Erythroblast (primary cell): ENCODE data around the gene MYLK.

Experiments
- DNase-seq, 2 experiments: peaks; one replicate each; lab custom pipeline; 2025; lab: John Stamatoyannopoulos, UW
- GATA1 ChIP-seq: IDR thresholded peaks from 2 replicates; pipeline ENCODE4 v1.6.1; 2011; ENCODE audit warnings: low read depth, mild to moderate bottlenecking, control low read depth, low read length, moderate library complexity
- POLR2A ChIP-seq: IDR thresholded peaks from 2 replicates; pipeline ENCODE4 v1.6.1; 2011; ENCODE audit warnings: mild to moderate bottlenecking, low read length

Gene MYLK

GRCh38 chr3:123884993-123885392, 861 bp upstream of the MYLK start:
- no peak for DNase-seq
- TF ChIP-seq GATA1 (no peak), POLR2A (no peak)

GRCh38 chr3:123883701-123884202, 380 bp downstream of the MYLK start:
- no peak for TF ChIP-seq POLR2A
- no peak for TF ChIP-seq GATA1
- DNase-seq = no peak

- no peak for TF ChIP-seq POLR2A
- no peak for TF ChIP-seq GATA1
- DNase-seq = no peak
Observed at GRCh38 chr3:123883111-123883510, 1.0 kb downstream of the MYLK start.

GRCh38 chr3:123881771-123882170, 2.4 kb downstream of the MYLK start:
- TF ChIP-seq POLR2A (no peak), GATA1 (no peak)

GRCh38 chr3:123880998-123881561, 3.1 kb downstream of the MYLK start:
- peak; percentile 3 for DNase-seq
- TF ChIP-seq GATA1 (no peak), POLR2A (no peak)

More at GRCh38 chr3:123881771-123882170, 2.4 kb downstream of the MYLK start:
- DNase-seq = no peak

GRCh38 chr3:123878807-123879206, 5.3 kb downstream of the MYLK start:
- no peak for DNase-seq
- no peak for TF ChIP-seq POLR2A
- no peak for TF ChIP-seq GATA1

GRCh38 chr3:123877965-123878364, 6.2 kb downstream of the MYLK start:
- TF ChIP-seq POLR2A = no peak
- DNase-seq = no peak

GRCh38 chr3:123877466-123877865, 6.7 kb downstream of the MYLK start:
- TF ChIP-seq GATA1 (no peak), POLR2A (no peak)
- no peak for DNase-seq

GRCh38 chr3:123876858-123877257, 7.3 kb downstream of the MYLK start:
- TF ChIP-seq GATA1 = no peak
- TF ChIP-seq POLR2A = no peak
- no peak for DNase-seq

GRCh38 chr3:123872621-123873020, 11.5 kb downstream of the MYLK start:
- TF ChIP-seq POLR2A = no peak
- no peak for TF ChIP-seq GATA1
- no peak for DNase-seq

- no peak for DNase-seq
- TF ChIP-seq GATA1 (no peak), POLR2A (no peak)
Observed at GRCh38 chr3:123871946-123872345, 12.2 kb downstream of the MYLK start.

GRCh38 chr3:123870033-123870432, 14.1 kb downstream of the MYLK start:
- no peak for DNase-seq
- TF ChIP-seq POLR2A (no peak), GATA1 (no peak)

GRCh38 chr3:123869165-123869564, 15.0 kb downstream of the MYLK start:
- DNase-seq = no peak
- TF ChIP-seq POLR2A (no peak), GATA1 (no peak)

- no peak for TF ChIP-seq GATA1
- no peak for TF ChIP-seq POLR2A
- DNase-seq = no peak
Observed at GRCh38 chr3:123864706-123865105, 19.4 kb downstream of the MYLK start.

GRCh38 chr3:123862152-123862551, 22.0 kb downstream of the MYLK start:
- no peak for DNase-seq
- TF ChIP-seq GATA1 = no peak
- no peak for TF ChIP-seq POLR2A
